Kidney (tissue), 14 donors: Measurements from ENCODE around the gene UBE2L6. TPM values are rescaled to one million over a fixed set of nuclear protein-coding genes. Genes with fewer than 3 reads are reported as not detected.
"Not testable (repeated sequence)": the region's sequence is repeated elsewhere in the genome, so short reads cannot be mapped to it uniquely, and the experiment has no call there.

Experiments
- DNase-seq, 5 donors: peaks; one replicate each; pipeline ENCODE4 v3.0.0-alpha.2; 2013 to 2020
- FAIRE-seq: peaks from 2 replicates; lab custom pipeline; 2012; peaks lifted over from hg19 to GRCh38; lab: Jason Lieb, UNC
- H3K27ac ChIP-seq, 2 donors: one replicate each; pipeline ENCODE4 v1.7.0; 2013; ENCODE audit warnings: low read depth in 2 of 2, low read length in 2 of 2, inconsistent platforms in 1 of 2
- H3K27me3 ChIP-seq: one replicate; pipeline ENCODE4 v1.7.1; 2013; ENCODE audit warnings: low read length, inconsistent platforms; ENCODE audit not compliant: control insufficient read depth, insufficient read depth
- H3K36me3 ChIP-seq, 3 donors: one replicate each; pipeline versions ENCODE4 v1.7.0 to v1.7.1; 2013; ENCODE audit warnings: low read length in 3 of 3, control low read depth in 1 of 3, inconsistent platforms in 1 of 3; ENCODE audit not compliant: insufficient read depth in 3 of 3, control insufficient read depth in 2 of 3
- H3K4me1 ChIP-seq, 3 donors: one replicate each; pipeline versions ENCODE4 v1.7.0 to v1.7.1; 2013; ENCODE audit warnings: low read length in 3 of 3, inconsistent platforms in 1 of 3, low read depth in 1 of 3; ENCODE audit not compliant: control insufficient read depth in 2 of 3, insufficient read depth in 2 of 3
- H3K4me3 ChIP-seq, 3 donors: one replicate each; pipeline versions ENCODE4 v1.7.0 to v1.8.1; 2013; ENCODE audit warnings: low read length in 3 of 3, control low read depth in 1 of 3, inconsistent platforms in 1 of 3
- H3K9ac ChIP-seq, 3 donors: one replicate each; pipeline versions ENCODE4 v1.7.0 to v1.7.1; 2013; ENCODE audit warnings: low read length in 3 of 3, control low read depth in 1 of 3, inconsistent platforms in 1 of 3
- H3K9me3 ChIP-seq, 3 donors: one replicate each; pipeline versions ENCODE4 v1.7.0 to v1.7.1; 2013; ENCODE audit warnings: low read length in 3 of 3, control low read depth in 1 of 3, inconsistent platforms in 1 of 3; ENCODE audit not compliant: control insufficient read depth in 2 of 3, insufficient read depth in 1 of 3
- intact Hi-C: fragments of 100-400 bp; cut with DNase I; formaldehyde crosslinking; loops from one replicate; pipeline ENCODE4 v1.11.1; 2022
- polyA plus RNA-seq: library from polyadenylated mRNA; stranded (reverse); fragments of 350-450 nt; fragmentation: Illumina TruSeq; extraction: RNeasy Lipid Tissue Mini Kit (QIAGEN cat#74804); gene quantifications from one replicate; pipeline ENCODE4 v1.2.3, GENCODE V29; 2014; ENCODE audit warnings: low read depth, low replicate concordance; ENCODE audit not compliant: insufficient read depth
- total RNA-seq: library from RNA; stranded (reverse); fragmentation: NEBNext Ultra II Directional; extraction: Animal tissue kit (Norgen Biotek cat#: 25700); gene quantifications from one replicate; pipeline ENCODE4 v1.2.1, GENCODE V29; 2021
- TF ChIP-seq, protein P1 (sequence below): IDR thresholded peaks from 3 replicates; pipeline ENCODE4 v1.5.1; 2012; ENCODE audit warnings: mild to moderate bottlenecking, moderate library complexity, borderline replicate concordance; ENCODE audit not compliant: insufficient read depth; ENCODE audit errors: extremely low read depth
- donor health status: control.
- donor health status: control.
- donor health status: control.
- donor health status: control.
- donor health status: control.
- donor health status: DM: yes; HTN: yes; CAD: no.
- donor health status: Normal renal cell carcinoma (clear cell type).

Gene UBE2L6
- total and polyA plus RNA-seq, 2 donors from 2014 or later: 71.4 to 73.9 TPM

- FAIRE-seq (no peak), DNase-seq (no peak)
- TF ChIP-seq, protein P1, sequence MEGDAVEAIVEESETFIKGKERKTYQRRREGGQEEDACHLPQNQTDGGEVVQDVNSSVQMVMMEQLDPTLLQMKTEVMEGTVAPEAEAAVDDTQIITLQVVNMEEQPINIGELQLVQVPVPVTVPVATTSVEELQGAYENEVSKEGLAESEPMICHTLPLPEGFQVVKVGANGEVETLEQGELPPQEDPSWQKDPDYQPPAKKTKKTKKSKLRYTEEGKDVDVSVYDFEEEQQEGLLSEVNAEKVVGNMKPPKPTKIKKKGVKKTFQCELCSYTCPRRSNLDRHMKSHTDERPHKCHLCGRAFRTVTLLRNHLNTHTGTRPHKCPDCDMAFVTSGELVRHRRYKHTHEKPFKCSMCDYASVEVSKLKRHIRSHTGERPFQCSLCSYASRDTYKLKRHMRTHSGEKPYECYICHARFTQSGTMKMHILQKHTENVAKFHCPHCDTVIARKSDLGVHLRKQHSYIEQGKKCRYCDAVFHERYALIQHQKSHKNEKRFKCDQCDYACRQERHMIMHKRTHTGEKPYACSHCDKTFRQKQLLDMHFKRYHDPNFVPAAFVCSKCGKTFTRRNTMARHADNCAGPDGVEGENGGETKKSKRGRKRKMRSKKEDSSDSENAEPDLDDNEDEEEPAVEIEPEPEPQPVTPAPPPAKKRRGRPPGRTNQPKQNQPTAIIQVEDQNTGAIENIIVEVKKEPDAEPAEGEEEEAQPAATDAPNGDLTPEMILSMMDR: no peak
These were observed 28.1 kb downstream of the UBE2L6 start for GRCh38 chr11:57539342-57539741.

GRCh38 chr11:57536947-57537619 lies 30.4 kb downstream of the UBE2L6 start, which contains the start of gene SMTNL1:
SMTNL1 (plus strand) TSS chr11:57537595; CDS start chr11:57542643, 5,048 bp downstream.
- Histone ChIP-seq H3K4me1 (no peaks in the 10 kb centered on the region), H3K4me3 (no peak within 1 kb of the TSS), H3K9ac (no peak within 1 kb of the TSS), H3K27me3 (no peaks in the 10 kb centered on the region), H3K9me3 (no peaks in the 10 kb centered on the region), H3K36me3 (no peaks in the 10 kb centered on the region), H3K27ac (no peak within 1 kb of the TSS)
- TF ChIP-seq, protein P1: no peak
- intact Hi-C loops: no loop called here
- DNase-seq: peak in 3 of 5 donors; percentile 53 to 63 (median 56)
- no peak for FAIRE-seq

More at GRCh38 chr11:57539342-57539741, 28.1 kb downstream of the UBE2L6 start:
- Histone ChIP-seq H3K27ac (no peak overlapping the region), H3K36me3 (no peaks in the 10 kb centered on the region), H3K4me3 (no peak overlapping the region), H3K4me1 (no peaks in the 10 kb centered on the region), H3K27me3 (no peaks in the 10 kb centered on the region), H3K9me3 (no peaks in the 10 kb centered on the region), H3K9ac (no peak overlapping the region)
- intact Hi-C loops: no loop called here

DNA sequence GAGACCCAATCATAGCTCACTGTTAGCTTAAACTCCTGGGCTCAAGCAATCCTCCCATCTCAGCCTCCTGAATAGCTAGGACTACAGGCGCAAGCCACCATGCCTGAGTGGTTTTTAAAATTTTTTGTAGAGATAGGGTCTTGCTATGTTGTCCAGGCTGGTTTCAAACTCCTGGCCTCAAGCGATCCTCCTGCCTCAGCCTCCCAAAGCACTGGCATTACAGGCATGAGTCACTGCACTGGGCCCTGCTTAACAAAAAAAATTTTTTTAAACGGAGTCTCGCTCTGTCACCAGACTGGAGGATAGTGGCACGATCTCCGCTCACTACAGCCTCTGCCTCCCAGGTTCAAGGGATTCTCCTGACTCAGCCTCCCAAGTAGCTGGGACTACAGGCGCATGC lies 33.0 kb downstream of the UBE2L6 start:
- H3K9ac ChIP-seq, intact Hi-C loops: not testable (repeated sequence)

GRCh38 chr11:57530596-57531507 lies 36.6 kb downstream of the UBE2L6 start, which contains the start of gene TIMM10:
TIMM10 (minus strand) TSS chr11:57530754; CDS start chr11:57530189, 565 bp downstream.
- Histone ChIP-seq H3K4me3 (peak within 1 kb of the TSS; percentile 91 to 99 (median 99)), H3K4me1 (peaks cover 0 to 7% (median 0%) of the 10 kb centered on the region in 3 donors), H3K9ac (peak within 1 kb of the TSS; percentile 76 to 96 (median 83)), H3K27me3 (no peaks in the 10 kb centered on the region), H3K27ac (peak within 1 kb of the TSS; percentile 55 to 58), H3K9me3 (no peaks in the 10 kb centered on the region), H3K36me3 (peaks cover 2 to 6% (median 4%) of the 10 kb centered on the region in 3 donors)
- intact Hi-C loops: no loop called here
- DNase-seq (peak; percentile 97 to 99 (median 98)), FAIRE-seq (peak; percentile 98)
- TF ChIP-seq, protein P1: no peak

More for the DNA sequence above, 33.0 kb downstream of the UBE2L6 start:
- not testable (repeated sequence) for H3K4me1 ChIP-seq, FAIRE-seq, H3K27me3 ChIP-seq, H3K36me3 ChIP-seq, H3K27ac ChIP-seq, H3K9me3 ChIP-seq, DNase-seq, H3K4me3 ChIP-seq
